Thyroid gland (tissue), 4 donors: ENCODE results near the gene NPTN.

Source experiments
- CTCF ChIP-seq, 6 experiments: fragments of 200-600 bp in 3 of 6; fragments of 450-650 bp in 3 of 6; sonication (generic) in 3 of 6; IDR thresholded peaks; one replicate each; pipeline ENCODE4 v1.5.1; 2016 to 2019; ENCODE audit warnings: antibody characterized with exemption in 6 of 6, mild to moderate bottlenecking in 2 of 6, inconsistent platforms in 1 of 6, moderate library complexity in 1 of 6
- POLR2A ChIP-seq, 2 donors: fragments of 450-650 bp; IDR thresholded peaks; one replicate each; pipeline ENCODE4 v1.6.1; 2017; ENCODE audit warnings: antibody characterized with exemption in 2 of 2, mild to moderate bottlenecking in 2 of 2, moderate library complexity in 1 of 2

GRCh38 chr15:73572296-73572695, 60.9 kb downstream of the NPTN start:
- TF ChIP-seq CTCF (IDR thresholded peaks at IDR 0.05) (no peak), POLR2A (IDR thresholded peaks at IDR 0.05) (no peak)
